ENCODE measurements around the gene RAB41.

The RAB41 gene

GRCh38 chrX:70331161-70331560, 49.2 kb downstream of the RAB41 start:
- Histone ChIP-seq H4K20me1 (no peaks in the 10 kb centered on the region), H3K4me2 (no peak overlapping the region), H3K27ac (no peak overlapping the region), H3K4me1 (no peaks in the 10 kb centered on the region), H3K9me3 (no peaks in the 10 kb centered on the region), H3K27me3 (peaks cover 74% of the 10 kb centered on the region), H3K36me3 (peaks cover 30% of the 10 kb centered on the region), H3K4me3 (no peak overlapping the region), H3K9ac (no peak overlapping the region)
- TF ChIP-seq Cebpa-rat (IDR thresholded peaks at IDR 0.05), result no peak

- Histone ChIP-seq H3K36me3 (peaks cover 39% of the 10 kb centered on the region), H4K20me1 (no peaks in the 10 kb centered on the region), H3K4me1 (no peaks in the 10 kb centered on the region), H3K4me2 (no peak overlapping the region), H3K27ac (no peak overlapping the region), H3K27me3 (peaks cover 69% of the 10 kb centered on the region), H3K9ac (no peak overlapping the region), H3K9me3 (no peaks in the 10 kb centered on the region), H3K4me3 (no peak overlapping the region)
- TF ChIP-seq Cebpa-rat (IDR thresholded peaks at IDR 0.05), result no peak
Measured at GRCh38 chrX:70332600-70332999, 50.6 kb downstream of the RAB41 start.
